RWPE1 (cell line): ENCODE measurements around the gene GPBAR1.

Source experiments
- CTCF ChIA-PET: fragments of 350-600 bp; sonication (Branson Sonifier 250); formaldehyde crosslinking; extraction: SDS; loops from one replicate; lab custom pipeline; 2021; lab: Yijun Ruan, JAX
- POLR2A ChIA-PET: fragments of 400-600 bp; formaldehyde crosslinking; extraction: SDS; loops from one replicate; lab custom pipeline; 2020; ENCODE audit warnings: antibody characterized with exemption; ENCODE audit not compliant: low non-redundant PET; lab: Yijun Ruan, JAX
- DNase-seq: peaks from one replicate; pipeline ENCODE4 v3.0.0; 2012; ENCODE audit warnings: low spot score
- H3K27ac ChIP-seq: fragments of 450-650 bp; 2 replicates; pipeline ENCODE4 v1.5.1; 2017
- TF ChIP-seq, protein P1 (sequence below): fragments of 450-650 bp; conservative IDR thresholded peaks from 2 replicates; pipeline ENCODE4 v1.5.1; 2017; ENCODE audit warnings: low read depth, mild to moderate bottlenecking

Gene GPBAR1

GRCh38 chr2:218263817-218264641 is 3.2 kb downstream of the GPBAR1 start:
- no peak for DNase-seq
- ChIA-PET CTCF (no interaction called here), POLR2A (no interaction called here)
- TF ChIP-seq, protein P1, sequence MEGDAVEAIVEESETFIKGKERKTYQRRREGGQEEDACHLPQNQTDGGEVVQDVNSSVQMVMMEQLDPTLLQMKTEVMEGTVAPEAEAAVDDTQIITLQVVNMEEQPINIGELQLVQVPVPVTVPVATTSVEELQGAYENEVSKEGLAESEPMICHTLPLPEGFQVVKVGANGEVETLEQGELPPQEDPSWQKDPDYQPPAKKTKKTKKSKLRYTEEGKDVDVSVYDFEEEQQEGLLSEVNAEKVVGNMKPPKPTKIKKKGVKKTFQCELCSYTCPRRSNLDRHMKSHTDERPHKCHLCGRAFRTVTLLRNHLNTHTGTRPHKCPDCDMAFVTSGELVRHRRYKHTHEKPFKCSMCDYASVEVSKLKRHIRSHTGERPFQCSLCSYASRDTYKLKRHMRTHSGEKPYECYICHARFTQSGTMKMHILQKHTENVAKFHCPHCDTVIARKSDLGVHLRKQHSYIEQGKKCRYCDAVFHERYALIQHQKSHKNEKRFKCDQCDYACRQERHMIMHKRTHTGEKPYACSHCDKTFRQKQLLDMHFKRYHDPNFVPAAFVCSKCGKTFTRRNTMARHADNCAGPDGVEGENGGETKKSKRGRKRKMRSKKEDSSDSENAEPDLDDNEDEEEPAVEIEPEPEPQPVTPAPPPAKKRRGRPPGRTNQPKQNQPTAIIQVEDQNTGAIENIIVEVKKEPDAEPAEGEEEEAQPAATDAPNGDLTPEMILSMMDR, result no peak
- H3K27ac ChIP-seq, result peak overlapping the region; percentile 33

DNA sequence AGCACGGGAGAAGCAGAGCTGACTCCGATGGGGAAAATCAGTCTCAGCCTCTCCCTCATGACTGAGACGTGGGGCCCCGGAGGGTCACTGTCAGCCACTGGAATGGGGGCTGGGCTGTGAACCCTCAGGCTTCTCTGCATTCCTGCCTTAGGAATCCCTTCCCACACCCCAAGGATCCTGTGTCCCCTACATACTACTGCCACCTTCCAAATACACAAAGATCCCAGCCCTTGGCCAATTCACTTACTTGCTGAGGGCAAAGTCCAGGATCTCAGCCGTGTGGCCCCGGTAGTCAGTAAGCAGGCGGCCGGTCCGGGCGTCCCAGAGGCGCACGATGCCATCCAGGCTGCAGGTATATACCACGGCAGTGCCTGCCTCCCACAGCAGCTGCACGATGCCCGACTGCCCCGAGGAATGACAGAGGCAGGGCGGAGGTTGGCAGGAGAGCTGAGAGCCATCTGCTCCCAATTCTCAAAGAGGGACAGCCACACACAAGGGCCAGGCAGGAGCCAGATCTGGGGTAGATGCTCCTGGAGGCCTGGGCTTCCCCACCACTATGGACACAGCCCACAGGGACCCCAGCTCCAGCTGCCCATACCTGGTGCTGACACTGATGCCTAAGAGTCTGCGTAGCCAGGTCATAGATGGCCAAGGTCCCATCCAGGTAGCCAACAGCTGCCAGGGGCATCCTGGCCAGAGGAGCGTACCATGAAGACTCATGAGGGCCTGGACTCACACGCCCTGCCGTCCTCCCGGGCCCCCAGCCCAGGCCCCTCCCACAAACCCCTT is 4.2 kb downstream of the GPBAR1 start:
- DNase-seq, result no peak
- peak overlapping the region; percentile 33 for H3K27ac ChIP-seq
- ChIA-PET POLR2A (interaction anchor here (1.4 kb wide), 1 partner anchor 22 kb away, joined by 4 read pairs; no protein-coding TSS in a partner anchor), CTCF (no interaction called here)
- TF ChIP-seq, protein P1, result no peak

DNA sequence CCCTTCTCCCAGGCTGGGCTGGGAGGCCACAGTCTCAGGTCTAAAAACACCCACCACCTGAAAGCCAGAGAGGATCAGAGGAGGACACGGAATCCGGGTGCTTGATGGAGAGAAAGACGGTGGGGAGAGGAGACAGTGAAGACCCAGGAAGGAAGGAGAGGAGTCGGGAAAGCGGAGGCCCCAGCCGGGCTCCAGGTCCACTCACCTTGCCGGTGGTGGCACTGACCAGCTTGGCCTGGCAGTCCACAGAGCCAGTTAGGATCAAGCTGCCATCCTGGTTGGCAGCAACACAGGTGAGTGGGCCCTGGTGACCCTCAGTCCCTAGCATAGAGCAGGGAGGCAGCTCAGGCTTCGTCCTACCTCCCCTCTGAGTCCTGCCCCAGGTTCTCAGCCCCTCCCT is 4.8 kb downstream of the GPBAR1 start:
- POLR2A ChIA-PET, result interaction anchor here (0.5 to 1.4 kb wide), 2 partner anchors 21 to 580 kb away, joined by 4 to 8 read pairs; no protein-coding TSS in a partner anchor
- TF ChIP-seq, protein P1, result no peak
- CTCF ChIA-PET, result no interaction called here
- no peak for DNase-seq
- peak overlapping the region; percentile 33; the same call in 1 of the 2 replicates for H3K27ac ChIP-seq

- DNase-seq, result no peak
- CTCF ChIA-PET, result no interaction called here
- POLR2A ChIA-PET, result interaction anchor here (1.4 kb wide), 1 partner anchor 20 kb away, joined by 4 read pairs; no protein-coding TSS in a partner anchor
- peak overlapping the region; percentile 5; the same call in 1 of the 2 replicates for H3K27ac ChIP-seq
- TF ChIP-seq, protein P1, result no peak
These were observed 5.6 kb downstream of the GPBAR1 start for GRCh38 chr2:218266316-218266979.

DNA sequence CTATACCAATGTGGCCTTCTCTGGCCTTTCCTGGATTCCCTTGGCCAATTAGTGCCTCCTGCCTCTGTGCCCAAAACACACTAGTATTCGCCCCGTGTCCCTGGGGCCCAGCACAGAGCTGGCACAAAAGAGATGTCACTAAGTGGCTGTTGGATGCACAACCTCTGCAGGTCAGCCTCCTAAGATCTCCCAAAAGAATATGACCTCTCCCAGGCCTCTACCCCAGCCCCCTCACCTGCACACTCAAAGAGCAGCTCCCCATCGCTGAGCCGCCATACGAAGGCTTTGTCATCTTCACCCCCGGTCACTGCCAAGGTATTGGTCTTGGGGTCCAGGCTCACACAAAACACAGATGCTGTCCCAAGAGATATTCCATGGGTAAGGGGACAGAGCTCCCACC is 6.4 kb downstream of the GPBAR1 start:
- TF ChIP-seq, protein P1, result no peak
- no peak for DNase-seq
- ChIA-PET POLR2A (no interaction called here), CTCF (no interaction called here)
- no peak overlapping the region for H3K27ac ChIP-seq
